Measurements from ENCODE around the gene LTB4R. TPM values are rescaled to one million over a fixed set of nuclear protein-coding genes. Genes with fewer than 3 reads are reported as not detected.
A peak's percentile ranks its signal among the peaks of the same experiment; 100 is the strongest.

Gene LTB4R
- polyA plus RNA-seq, 2 of the 4 experiments (the other 2 are of a cell fraction) = 8.3 to 10.2 TPM

- ChIA-PET CTCF (interaction anchor here (0.9 to 46.6 kb wide), 8 partner anchors 9 to 107 kb away, joined by 3 to 1142 read pairs (median 22); partner anchors contain the start of genes ADCY4, CBLN3, CIDEB and KHNYN), POLR2A (interaction anchor here (1.7 kb wide), 1 partner anchor 107 kb away, joined by 11 read pairs; the partner anchor contains the start of genes CBLN3 and KHNYN)
- Histone ChIP-seq H3K9me3 (no peaks in the 10 kb centered on the region), H3K4me1 (peaks cover under 1% of the 10 kb centered on the region; the same call in 1 of the 3 replicates), H3K4me3 (no peak overlapping the region), H3K27ac (no peak overlapping the region), H3K4me2 (no peak overlapping the region)
- TF ChIP-seq HES2 (IDR thresholded peaks at IDR 0.05) (no peak), ZNF302 (CRISPR knock-in tag; IDR thresholded peaks at IDR 0.05) (no peak), MAX (IDR thresholded peaks at IDR 0.05) (no peak), HOXB13 (CRISPR knock-in tag; IDR thresholded peaks at IDR 0.05; ENCODE audit: low read depth) (no peak), JUN (IDR thresholded peaks at IDR 0.05) (no peak), FOSB (CRISPR knock-in tag; IDR thresholded peaks at IDR 0.05) (no peak), POLR2AphosphoS2 (conservative IDR thresholded peaks at IDR 0.05; ENCODE audit: low read length) (no peak), NR3C1 (IDR thresholded peaks at IDR 0.05) (no peak), HOXB5 (CRISPR knock-in tag; IDR thresholded peaks at IDR 0.05) (no peak), ZFP36 (IDR thresholded peaks at IDR 0.05; ENCODE audit: borderline replicate concordance, partially characterized antibody) (no peak), ZSCAN20 (CRISPR knock-in tag; IDR thresholded peaks at IDR 0.05) (no peak), MAZ (IDR thresholded peaks at IDR 0.05; ENCODE audit: borderline replicate concordance, low read depth, low read length) (no peak), BHLHE40 (IDR thresholded peaks at IDR 0.05; ENCODE audit: low read depth, low read length) (no peak), CBX2 (IDR thresholded peaks at IDR 0.05; ENCODE audit: borderline replicate concordance, low read depth) (no peak), EHMT2 (IDR thresholded peaks at IDR 0.05; ENCODE audit: low read depth) (no peak), RCOR1 (IDR thresholded peaks at IDR 0.05; ENCODE audit: low read depth, low read length) (no peak), KDM1A (IDR thresholded peaks at IDR 0.05; ENCODE audit: low read depth) (no peak), HOXA7 (CRISPR knock-in tag; IDR thresholded peaks at IDR 0.05) (no peak), USF2 (IDR thresholded peaks at IDR 0.05) (no peak), RAD21 (conservative IDR thresholded peaks at IDR 0.05 in 1 of 2, IDR thresholded peaks at IDR 0.05 in 1 of 2) (no peak)
- DNase-seq (ENCODE audit: low read depth in 1 of 2, low spot score in 1 of 2) (no peak), FAIRE-seq (no peak), ATAC-seq (no peak)
- 61% methylated on average over 10 of the region's 10 CpGs for WGBS (ENCODE audit: missing lambda C conversion rate)
These were observed 11.4 kb downstream of the LTB4R start for GRCh38 chr14:24322672-24323071.

- Histone ChIP-seq H3K4me1 (no peaks in the 10 kb centered on the region), H3K4me3 (no peak overlapping the region), H3K4me2 (no peak overlapping the region), H3K27ac (no peak overlapping the region), H3K9me3 (no peaks in the 10 kb centered on the region)
- WGBS (ENCODE audit: missing lambda C conversion rate) = 8% methylated on average over 3 of the region's 3 CpGs
- FAIRE-seq (no peak), ATAC-seq (peak in 1 of 2 experiments; percentile 10; a peak in 1 of 6 replicates), DNase-seq (ENCODE audit: low read depth in 1 of 2, low spot score in 1 of 2) (no peak)
- ChIA-PET CTCF (interaction anchor here (0.9 to 46.6 kb wide), 7 partner anchors 8 to 107 kb away, joined by 3 to 1142 read pairs (median 37); partner anchors contain the start of genes ADCY4, CBLN3, CIDEB and KHNYN), POLR2A (interaction anchor here (1.7 kb wide), 1 partner anchor 106 kb away, joined by 11 read pairs; the partner anchor contains the start of genes CBLN3 and KHNYN)
- TF ChIP-seq CEBPB (IDR thresholded peaks at IDR 0.05) = no peak
- TF ChIP-seq POLR2AphosphoS2 (conservative IDR thresholded peaks at IDR 0.05; ENCODE audit: low read length) = no peak
- TF ChIP-seq GATA3 (IDR thresholded peaks at IDR 0.05; ENCODE audit: borderline replicate concordance) = no peak
- TF ChIP-seq JUNB (IDR thresholded peaks at IDR 0.05) = no peak
- TF ChIP-seq CBX8 (IDR thresholded peaks at IDR 0.05) = no peak
These were observed 12.0 kb downstream of the LTB4R start for GRCh38 chr14:24323341-24323740.

- ATAC-seq (peak in 1 of 2 experiments; percentile 14; a peak in 2 of 6 replicates), FAIRE-seq (no peak), DNase-seq (ENCODE audit: low read depth in 1 of 2, low spot score in 1 of 2) (no peak)
- no peak overlapping the region for H3K27ac ChIP-seq
- H3K4me1 ChIP-seq = no peaks in the 10 kb centered on the region
- CTCF ChIA-PET = interaction anchor here (0.6 to 46.6 kb wide), 8 partner anchors 8 to 106 kb away, joined by 3 to 1142 read pairs (median 22); partner anchors contain the start of genes ADCY4, CBLN3, CIDEB and KHNYN
- H3K4me2 ChIP-seq = no peak overlapping the region
- POLR2A ChIA-PET = no interaction called here
- 46% methylated on average over 6 of the region's 6 CpGs for WGBS (ENCODE audit: missing lambda C conversion rate)
- H3K9me3 ChIP-seq = no peaks in the 10 kb centered on the region
- no peak overlapping the region for H3K4me3 ChIP-seq
- TF ChIP-seq HOXB5 (CRISPR knock-in tag; IDR thresholded peaks at IDR 0.05) (no peak), MAZ (IDR thresholded peaks at IDR 0.05; ENCODE audit: borderline replicate concordance, low read depth, low read length) (no peak), KDM1A (IDR thresholded peaks at IDR 0.05; ENCODE audit: low read depth) (no peak), HOXA7 (CRISPR knock-in tag; IDR thresholded peaks at IDR 0.05) (no peak), NR3C1 (IDR thresholded peaks at IDR 0.05) (no peak), MAX (IDR thresholded peaks at IDR 0.05) (no peak), CBX8 (IDR thresholded peaks at IDR 0.05) (no peak), NFE2L2 (conservative IDR thresholded peaks at IDR 0.05; ENCODE audit: low read length) (no peak), ELK1 (IDR thresholded peaks at IDR 0.05; ENCODE audit: low read depth, low read length) (no peak), PHF8 (IDR thresholded peaks at IDR 0.05; ENCODE audit: borderline replicate concordance, low read depth) (no peak), USF2 (IDR thresholded peaks at IDR 0.05) (no peak), RAD21 (conservative IDR thresholded peaks at IDR 0.05 in 1 of 2, IDR thresholded peaks at IDR 0.05 in 1 of 2) (no peak), POLR2A (IDR thresholded peaks at IDR 0.05; ENCODE audit: low read length) (no peak), ATOH8 (CRISPR knock-in tag; IDR thresholded peaks at IDR 0.05; ENCODE audit: low read depth) (no peak), SMC3 (IDR thresholded peaks at IDR 0.05) (no peak)
These were observed 12.7 kb downstream of the LTB4R start for GRCh38 chr14:24324024-24324423.
